Panc1 (cell line): ENCODE data around the gene NPY4R2. TPM values are rescaled to one million over a fixed set of nuclear protein-coding genes. Genes with fewer than 3 reads are reported as not detected.
"Not testable (repeated sequence)": the region's sequence is repeated elsewhere in the genome, so short reads cannot be mapped to it uniquely, and the experiment has no call there.

Experiments
- ATAC-seq: fragments of 200-7000 bp; cut with Tn5 transposase; 2 replicates; pipeline ENCODE4 v1.9.1; 2020; ENCODE audit warnings: mild to moderate bottlenecking, moderate library complexity
- BruUV-seq: library from RNA; stranded (reverse); fragments of 400-500 nt; replicated peaks from 2 replicates; lab custom pipeline; 2021; lab: Mats Ljungman, UMichigan
- CTCF ChIA-PET: fragments of 300-600 bp; sonication (Branson Sonifier 250); formaldehyde crosslinking; loops from one replicate; lab custom pipeline; 2022; ENCODE audit warnings: antibody characterized with exemption; lab: Charles Lee
- POLR2A ChIA-PET: fragments of 300-600 bp; sonication (Branson Sonifier 250); formaldehyde crosslinking; loops from one replicate; lab custom pipeline; 2022; ENCODE audit warnings: antibody characterized with exemption; lab: Charles Lee
- DNase-seq: peaks from one replicate; pipeline ENCODE4 v3.0.0-alpha.2; 2010; ENCODE audit warnings: low read depth, low spot score
- H3K27ac ChIP-seq: 2 replicates; pipeline ENCODE4 v1.5.1; 2011; ENCODE audit warnings: mild to moderate bottlenecking, low read length, inconsistent platforms
- H3K27me3 ChIP-seq: fragments of 200-500 bp; sonication (Bioruptor generic); 2 replicates; pipeline ENCODE4 v1.6.0; 2014; ENCODE audit warnings: low read length, inconsistent platforms; ENCODE audit not compliant: control insufficient read depth, insufficient read depth
- H3K36me3 ChIP-seq: fragments of 200-500 bp; sonication (Bioruptor generic); 2 replicates; pipeline ENCODE4 v1.5.1; 2014; ENCODE audit warnings: inconsistent platforms, mild to moderate bottlenecking, low read length, moderate library complexity; ENCODE audit not compliant: control insufficient read depth, insufficient read depth
- H3K4me1 ChIP-seq: 2 replicates; pipeline ENCODE4 v1.5.1; 2011; ENCODE audit warnings: inconsistent platforms, mild to moderate bottlenecking, low read length, moderate library complexity; ENCODE audit not compliant: control insufficient read depth, insufficient read depth
- H3K4me3 ChIP-seq, 2 experiments: 2 replicates each; pipeline ENCODE4 v1.5.1; 2011 to 2012; ENCODE audit warnings: low read depth in 2 of 2, low read length in 2 of 2, mild to moderate bottlenecking in 2 of 2, inconsistent platforms in 1 of 2, moderate library complexity in 1 of 2
- H3K9me3 ChIP-seq: fragments of 200-500 bp; sonication (Bioruptor generic); 2 replicates; pipeline ENCODE4 v1.5.1; 2014; ENCODE audit warnings: low read depth, mild to moderate bottlenecking, inconsistent platforms, low read length, moderate library complexity; ENCODE audit not compliant: control insufficient read depth, insufficient read depth
- in situ Hi-C: cut with HindIII; loops from 2 replicates; pipeline ENCODE4 v1.10.0; 2016; ENCODE audit warnings: low sequenced_read_pairs, low pct_unique_long_range_greater_than_20kb
- intact Hi-C: fragments of 100-400 bp; cut with micrococcal nuclease; formaldehyde crosslinking; loops from one replicate; pipeline ENCODE4 v1.10.0; 2022; ENCODE audit not compliant: unreplicated experiment
- total RNA-seq: library from RNA; stranded (reverse); gene quantifications from one replicate; pipeline ENCODE4 v1.2.1, GENCODE V29; 2021; ENCODE audit not compliant: unreplicated experiment

Gene NPY4R2
- total RNA-seq, 1 experiment from 2014 or later: 0.64 TPM

- CTCF ChIA-PET, intact Hi-C loops, H3K27me3 ChIP-seq, BruUV-seq, in situ Hi-C loops, H3K27ac ChIP-seq, H3K36me3 ChIP-seq, DNase-seq, POLR2A ChIA-PET, H3K4me3 ChIP-seq, H3K9me3 ChIP-seq, H3K4me1 ChIP-seq: not testable (repeated sequence)
- ATAC-seq: 0 out of 2 replicates have a peak, but pooled peaks have one; percentile 8
These were observed 31.6 kb upstream of the NPY4R2 start for GRCh38 chr10:47886827-47887226.

GRCh38 chr10:47890737-47891136 lies 27.7 kb upstream of the NPY4R2 start:
- H3K4me3 ChIP-seq, H3K27ac ChIP-seq, BruUV-seq, CTCF ChIA-PET, ATAC-seq, POLR2A ChIA-PET, DNase-seq, H3K9me3 ChIP-seq, H3K27me3 ChIP-seq, H3K36me3 ChIP-seq, in situ Hi-C loops, intact Hi-C loops, H3K4me1 ChIP-seq: not testable (repeated sequence)

GRCh38 chr10:47892494-47893261 lies 25.8 kb upstream of the NPY4R2 start:
- H3K9me3 ChIP-seq, H3K4me1 ChIP-seq, CTCF ChIA-PET, BruUV-seq, H3K27me3 ChIP-seq, DNase-seq, H3K27ac ChIP-seq, intact Hi-C loops, H3K36me3 ChIP-seq, H3K4me3 ChIP-seq, POLR2A ChIA-PET, in situ Hi-C loops: not testable (repeated sequence)
- peak; percentile 43 for ATAC-seq

- in situ Hi-C loops, BruUV-seq, intact Hi-C loops, DNase-seq, H3K9me3 ChIP-seq, H3K27me3 ChIP-seq, ATAC-seq, H3K4me3 ChIP-seq, H3K27ac ChIP-seq, H3K4me1 ChIP-seq, POLR2A ChIA-PET, CTCF ChIA-PET, H3K36me3 ChIP-seq: not testable (repeated sequence)
These were observed 23.9 kb upstream of the NPY4R2 start for GRCh38 chr10:47894571-47894970.

GRCh38 chr10:47897813-47898212 lies 20.6 kb upstream of the NPY4R2 start:
- intact Hi-C loops, H3K4me3 ChIP-seq, BruUV-seq, H3K27me3 ChIP-seq, H3K27ac ChIP-seq, DNase-seq, CTCF ChIA-PET, H3K4me1 ChIP-seq, H3K36me3 ChIP-seq, H3K9me3 ChIP-seq, in situ Hi-C loops, POLR2A ChIA-PET, ATAC-seq: not testable (repeated sequence)

- BruUV-seq, CTCF ChIA-PET, H3K27ac ChIP-seq, H3K9me3 ChIP-seq, H3K36me3 ChIP-seq, H3K4me3 ChIP-seq, H3K4me1 ChIP-seq, POLR2A ChIA-PET, in situ Hi-C loops, H3K27me3 ChIP-seq, intact Hi-C loops, DNase-seq: not testable (repeated sequence)
- ATAC-seq: peak; percentile 89
These were observed 9.1 kb upstream of the NPY4R2 start for GRCh38 chr10:47909333-47909732.

GRCh38 chr10:47910486-47910885 lies 8.0 kb upstream of the NPY4R2 start:
- H3K36me3 ChIP-seq, H3K4me3 ChIP-seq, POLR2A ChIA-PET, H3K9me3 ChIP-seq, BruUV-seq, DNase-seq, in situ Hi-C loops, ATAC-seq, CTCF ChIA-PET, H3K4me1 ChIP-seq, H3K27me3 ChIP-seq, H3K27ac ChIP-seq, intact Hi-C loops: not testable (repeated sequence)
